K562 (cell line): ENCODE data around the gene NHLH1. TPM values are rescaled to one million over a fixed set of nuclear protein-coding genes. Genes with fewer than 3 reads are reported as not detected.
A peak's percentile ranks its signal among the peaks of the same experiment; 100 is the strongest.

Experiments
- ATF7 ChIP-seq: fragments of 450-650 bp; IDR thresholded peaks from 2 replicates; pipeline ENCODE4 v1.7.1; 2014; ENCODE audit warnings: mild to moderate bottlenecking, moderate library complexity
- CAMTA2 ChIP-seq: fragments of 250-450 bp; sonication (Bioruptor Pico); conservative IDR thresholded peaks from 2 replicates; pipeline ENCODE4 v1.5.1; 2022
- CEBPG ChIP-seq, 3 experiments: fragments of 200-800 bp in 1 of 3; sonication (Bioruptor generic) in 1 of 3; sonication (generic) in 1 of 3; formaldehyde crosslinking in 1 of 3; IDR thresholded peaks in 2 of 3; conservative IDR thresholded peaks in 1 of 3; 2 replicates each; pipeline versions ENCODE4 v1.6.1 to v1.8.0; 2016 to 2022; ENCODE audit warnings: missing compliant biosample characterization in 2 of 3, missing genetic modification characterization in 2 of 3, mild to moderate bottlenecking in 1 of 3, missing genetic modification reagents in 1 of 3
- GATA2 ChIP-seq: sonication (generic); formaldehyde crosslinking; IDR thresholded peaks from 2 replicates; pipeline ENCODE4 v1.4.0; 2020; ENCODE audit warnings: mild to moderate bottlenecking, missing genetic modification reagents
- HNRNPK ChIP-seq: fragments of 200-400 bp; formaldehyde crosslinking; IDR thresholded peaks from one replicate; pipeline ENCODE4 v1.6.1; 2018; ENCODE audit warnings: mild to moderate bottlenecking, low read depth, low read length; ENCODE audit not compliant: poor library complexity, severe bottlenecking
- JUN ChIP-seq, 2 experiments: sonication (generic) in 1 of 2; formaldehyde crosslinking in 1 of 2; IDR thresholded peaks; 2 replicates each; pipeline versions ENCODE4 v1.6.1 to v1.8.0; 2012 to 2022; ENCODE audit warnings: borderline replicate concordance in 2 of 2, mild to moderate bottlenecking in 2 of 2, improper control_type of control experiment in 1 of 2, low read depth in 1 of 2, low read length in 1 of 2, missing genetic modification reagents in 1 of 2
- L3MBTL2 ChIP-seq: fragments of 450-650 bp; IDR thresholded peaks from 2 replicates; pipeline ENCODE4 v1.6.1; 2016; ENCODE audit warnings: mild to moderate bottlenecking, moderate library complexity
- NR2F6 ChIP-seq: fragments of 450-650 bp; formaldehyde crosslinking; IDR thresholded peaks from 2 replicates; pipeline ENCODE4 v1.4.0; 2020; ENCODE audit warnings: mild to moderate bottlenecking
- POLR2AphosphoS5 ChIP-seq: IDR thresholded peaks from 2 replicates; pipeline ENCODE4 v1.6.1; 2011; ENCODE audit warnings: mild to moderate bottlenecking, low read depth, low read length, moderate library complexity; ENCODE audit not compliant: control insufficient read depth, insufficient read depth
- RBFOX2 ChIP-seq: fragments of 200-400 bp; formaldehyde crosslinking; IDR thresholded peaks from 2 replicates; pipeline ENCODE4 v1.6.1; 2017; ENCODE audit warnings: low read depth, mild to moderate bottlenecking, low read length, moderate library complexity
- TAL1 ChIP-seq: fragments of 450-650 bp; IDR thresholded peaks from 2 replicates; pipeline ENCODE4 v1.6.1; 2016; ENCODE audit warnings: mild to moderate bottlenecking
- TBP ChIP-seq: optimal IDR thresholded peaks from 2 replicates; pipeline ENCODE3; 2011; ENCODE audit warnings: low read depth, low read length, improper control_type of control experiment
- TCF3 ChIP-seq: sonication (generic); formaldehyde crosslinking; IDR thresholded peaks from 2 replicates; pipeline ENCODE4 v1.4.0; 2020; ENCODE audit warnings: mild to moderate bottlenecking, missing genetic modification reagents
- TEAD4 ChIP-seq, 2 experiments: sonication (generic) in 1 of 2; formaldehyde crosslinking in 1 of 2; IDR thresholded peaks; 2 replicates each; pipeline versions ENCODE4 v1.6.1 to v1.8.0; 2012 to 2022; ENCODE audit warnings: borderline replicate concordance in 1 of 2, inconsistent platforms in 1 of 2, low read length in 1 of 2, mild to moderate bottlenecking in 1 of 2, missing genetic modification reagents in 1 of 2
- U2AF2 ChIP-seq: fragments of 200-400 bp; formaldehyde crosslinking; optimal IDR thresholded peaks from 2 replicates; pipeline ENCODE3; 2017; ENCODE audit warnings: low read depth, mild to moderate bottlenecking, low read length
- ZNF431 ChIP-seq: sonication (generic); formaldehyde crosslinking; IDR thresholded peaks from 2 replicates; pipeline ENCODE4 v1.8.0; 2022; ENCODE audit warnings: mild to moderate bottlenecking, missing genetic modification reagents
- polyA plus RNA-seq, 8 experiments: library from polyadenylated mRNA; depleted of rRNA in 4 of 8; stranded (reverse) in 5 of 8; unstranded in 3 of 8; fragments of >200 nt; fragmentation: Nextera tagmentation in 2 of 8; fragmentation: Illumina TruSeq in 1 of 8; extraction: Ambion mirVana in 2 of 8; extraction: Trizol in 1 of 8; gene quantifications; 2 replicates each; pipeline versions ENCODE4 v1.2.1 to v1.2.3, GENCODE V29; 2011 to 2014; ENCODE audit warnings: inconsistent platforms in 1 of 8, missing spikeins in 1 of 8
- total RNA-seq, 7 experiments: library from RNA; depleted of rRNA in 6 of 7; stranded (reverse); fragments of >200 nt in 6 of 7; fragmentation: Illumina TruSeq in 2 of 7; extraction: Trizol in 2 of 7; gene quantifications; 2 replicates each; pipeline versions ENCODE4 v1.2.1 to v1.2.3, GENCODE V29; 2011 to 2021; ENCODE audit warnings: low replicate concordance in 1 of 7
- TF ChIP-seq, protein P1 (sequence below): fragments of 200-800 bp; sonication (Bioruptor generic); IDR thresholded peaks from 2 replicates; pipeline ENCODE4 v1.6.1; 2017; ENCODE audit warnings: missing genetic modification characterization, missing compliant biosample characterization
- TF ChIP-seq, protein P2 (sequence below), 2 experiments: fragments of 150-350 bp in 1 of 2; IDR thresholded peaks; 2 replicates each; pipeline ENCODE4 v1.6.1; 2012 to 2016; ENCODE audit warnings: low read depth in 2 of 2, low read length in 2 of 2, mild to moderate bottlenecking in 1 of 2, moderate library complexity in 1 of 2
- TF ChIP-seq, protein P3 (sequence below): conservative IDR thresholded peaks from 2 replicates; pipeline ENCODE4 v1.6.1; 2011; ENCODE audit warnings: low read depth, mild to moderate bottlenecking, low read length; ENCODE audit not compliant: control insufficient read depth

Gene NHLH1
- total and polyA plus RNA-seq, 9 of the 15 experiments (the other 6 are each of a cell fraction or from before 2014, with no cell fraction given): 0.09 to 1.3 (median 0.35) TPM; not detected in 1

DNA sequence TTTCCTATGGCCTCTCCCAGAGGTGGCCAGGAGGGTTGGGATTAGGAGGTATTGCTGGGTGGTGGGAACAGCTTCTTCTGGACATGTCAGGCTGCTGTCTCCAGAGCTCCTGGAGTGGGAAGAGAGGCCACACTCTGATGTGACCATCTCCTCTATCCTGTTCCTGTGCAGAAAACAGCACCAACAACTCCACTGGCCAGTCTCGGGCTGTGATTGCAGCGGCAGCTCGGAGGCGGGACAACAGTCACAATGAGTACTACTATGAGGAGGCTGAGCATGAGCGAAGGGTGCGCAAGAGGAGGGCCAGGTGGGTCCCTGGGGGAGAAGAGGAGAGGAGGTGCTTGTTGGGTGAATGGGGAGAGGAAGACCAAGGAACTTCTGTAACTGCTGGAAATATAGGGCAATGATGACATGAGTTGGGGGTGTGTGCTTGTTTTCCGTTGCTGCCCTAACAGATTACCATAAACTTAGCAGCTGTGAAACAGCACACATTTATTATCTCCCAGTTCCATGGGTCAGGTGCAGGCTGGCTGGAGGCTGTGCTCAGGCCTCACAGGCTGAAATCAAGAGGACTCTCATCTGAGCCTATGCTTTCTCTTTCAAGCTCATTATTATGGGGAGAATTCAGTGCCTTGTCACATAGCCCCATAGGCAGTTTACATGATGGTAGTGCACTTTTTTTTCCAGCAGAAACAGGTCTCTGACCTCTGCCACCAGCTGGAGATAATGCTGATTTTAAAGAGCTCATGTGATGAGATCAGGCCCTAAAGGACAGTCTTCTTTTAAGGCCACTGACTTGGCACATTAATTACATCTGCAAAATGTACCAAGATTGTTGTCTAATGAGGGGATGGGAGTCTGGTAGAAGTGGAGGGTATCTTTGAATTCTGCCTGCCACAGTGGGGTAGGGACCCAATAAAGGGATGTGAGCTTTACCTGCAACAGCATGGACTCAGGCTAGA is 54.3 kb downstream of the NHLH1 start (continued):
- TF ChIP-seq, protein P1, sequence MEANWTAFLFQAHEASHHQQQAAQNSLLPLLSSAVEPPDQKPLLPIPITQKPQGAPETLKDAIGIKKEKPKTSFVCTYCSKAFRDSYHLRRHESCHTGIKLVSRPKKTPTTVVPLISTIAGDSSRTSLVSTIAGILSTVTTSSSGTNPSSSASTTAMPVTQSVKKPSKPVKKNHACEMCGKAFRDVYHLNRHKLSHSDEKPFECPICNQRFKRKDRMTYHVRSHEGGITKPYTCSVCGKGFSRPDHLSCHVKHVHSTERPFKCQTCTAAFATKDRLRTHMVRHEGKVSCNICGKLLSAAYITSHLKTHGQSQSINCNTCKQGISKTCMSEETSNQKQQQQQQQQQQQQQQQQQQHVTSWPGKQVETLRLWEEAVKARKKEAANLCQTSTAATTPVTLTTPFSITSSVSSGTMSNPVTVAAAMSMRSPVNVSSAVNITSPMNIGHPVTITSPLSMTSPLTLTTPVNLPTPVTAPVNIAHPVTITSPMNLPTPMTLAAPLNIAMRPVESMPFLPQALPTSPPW (CRISPR knock-in tag): peak; percentile 34
- TF ChIP-seq, protein P2, sequence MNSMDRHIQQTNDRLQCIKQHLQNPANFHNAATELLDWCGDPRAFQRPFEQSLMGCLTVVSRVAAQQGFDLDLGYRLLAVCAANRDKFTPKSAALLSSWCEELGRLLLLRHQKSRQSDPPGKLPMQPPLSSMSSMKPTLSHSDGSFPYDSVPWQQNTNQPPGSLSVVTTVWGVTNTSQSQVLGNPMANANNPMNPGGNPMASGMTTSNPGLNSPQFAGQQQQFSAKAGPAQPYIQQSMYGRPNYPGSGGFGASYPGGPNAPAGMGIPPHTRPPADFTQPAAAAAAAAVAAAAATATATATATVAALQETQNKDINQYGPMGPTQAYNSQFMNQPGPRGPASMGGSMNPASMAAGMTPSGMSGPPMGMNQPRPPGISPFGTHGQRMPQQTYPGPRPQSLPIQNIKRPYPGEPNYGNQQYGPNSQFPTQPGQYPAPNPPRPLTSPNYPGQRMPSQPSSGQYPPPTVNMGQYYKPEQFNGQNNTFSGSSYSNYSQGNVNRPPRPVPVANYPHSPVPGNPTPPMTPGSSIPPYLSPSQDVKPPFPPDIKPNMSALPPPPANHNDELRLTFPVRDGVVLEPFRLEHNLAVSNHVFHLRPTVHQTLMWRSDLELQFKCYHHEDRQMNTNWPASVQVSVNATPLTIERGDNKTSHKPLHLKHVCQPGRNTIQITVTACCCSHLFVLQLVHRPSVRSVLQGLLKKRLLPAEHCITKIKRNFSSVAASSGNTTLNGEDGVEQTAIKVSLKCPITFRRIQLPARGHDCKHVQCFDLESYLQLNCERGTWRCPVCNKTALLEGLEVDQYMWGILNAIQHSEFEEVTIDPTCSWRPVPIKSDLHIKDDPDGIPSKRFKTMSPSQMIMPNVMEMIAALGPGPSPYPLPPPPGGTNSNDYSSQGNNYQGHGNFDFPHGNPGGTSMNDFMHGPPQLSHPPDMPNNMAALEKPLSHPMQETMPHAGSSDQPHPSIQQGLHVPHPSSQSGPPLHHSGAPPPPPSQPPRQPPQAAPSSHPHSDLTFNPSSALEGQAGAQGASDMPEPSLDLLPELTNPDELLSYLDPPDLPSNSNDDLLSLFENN (IDR thresholded peaks at IDR 0.05; ENCODE audit: low read depth in 2 of 2, low read length in 2 of 2): no peak
- TF ChIP-seq, protein P3, sequence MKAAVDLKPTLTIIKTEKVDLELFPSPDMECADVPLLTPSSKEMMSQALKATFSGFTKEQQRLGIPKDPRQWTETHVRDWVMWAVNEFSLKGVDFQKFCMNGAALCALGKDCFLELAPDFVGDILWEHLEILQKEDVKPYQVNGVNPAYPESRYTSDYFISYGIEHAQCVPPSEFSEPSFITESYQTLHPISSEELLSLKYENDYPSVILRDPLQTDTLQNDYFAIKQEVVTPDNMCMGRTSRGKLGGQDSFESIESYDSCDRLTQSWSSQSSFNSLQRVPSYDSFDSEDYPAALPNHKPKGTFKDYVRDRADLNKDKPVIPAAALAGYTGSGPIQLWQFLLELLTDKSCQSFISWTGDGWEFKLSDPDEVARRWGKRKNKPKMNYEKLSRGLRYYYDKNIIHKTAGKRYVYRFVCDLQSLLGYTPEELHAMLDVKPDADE: no peak
- TF ChIP-seq POLR2AphosphoS5 (peak; percentile 48; the same call in 1 of the 2 replicates), ATF7 (peak; percentile 48; the same call in 1 of the 2 replicates), CAMTA2 (CRISPR knock-in tag) (no peak), ZNF431 (CRISPR knock-in tag) (no peak), L3MBTL2 (peak; percentile 27; the same call in 1 of the 2 replicates), HNRNPK (no peak), NR2F6 (no peak), TCF3 (CRISPR knock-in tag) (peak; percentile 87), TEAD4 (IDR thresholded peaks at IDR 0.05; ENCODE audit: low read length) (peak; percentile 76), TEAD4 (CRISPR knock-in tag; IDR thresholded peaks at IDR 0.05; ENCODE audit: borderline replicate concordance) (no peak), GATA2 (CRISPR knock-in tag) (peak; percentile 69), U2AF2 (no peak), TBP (no peak), CEBPG (CRISPR knock-in tag; IDR thresholded peaks at IDR 0.05) (peak; percentile 68), CEBPG (tag; conservative IDR thresholded peaks at IDR 0.05 in 1 of 2, IDR thresholded peaks at IDR 0.05 in 1 of 2) (no peak), TAL1 (peak; percentile 78), JUN (IDR thresholded peaks at IDR 0.05; ENCODE audit: borderline replicate concordance, low read depth, low read length) (0 out of 2 replicates have a peak, but pooled peaks have one; percentile 8), JUN (CRISPR knock-in tag; IDR thresholded peaks at IDR 0.05; ENCODE audit: borderline replicate concordance) (no peak), RBFOX2 (peak; percentile 37; the same call in 1 of the 2 replicates)
